NCI-H446 treated with DMSO at 0.1 percent for 48 hours (cell line): ENCODE measurements around the gene POTEI.
"Not testable (repeated sequence)": the region's sequence is repeated elsewhere in the genome, so short reads cannot be mapped to it uniquely, and the experiment has no call there.

Source experiments
- DNase-seq: peaks from one replicate; lab custom pipeline; 2025; lab: John Stamatoyannopoulos, UW

Gene POTEI

GRCh38 chr2:130509228-130509627 lies at the start of gene POTEI:
Gene POTEI (minus strand): TSS chr2:130509328. CDS start chr2:130509235, 93 bp downstream.
- DNase-seq, result not testable (repeated sequence)

GRCh38 chr2:130556441-130556840 lies 47.3 kb upstream of the POTEI start:
- DNase-seq, result not testable (repeated sequence)

DNA sequence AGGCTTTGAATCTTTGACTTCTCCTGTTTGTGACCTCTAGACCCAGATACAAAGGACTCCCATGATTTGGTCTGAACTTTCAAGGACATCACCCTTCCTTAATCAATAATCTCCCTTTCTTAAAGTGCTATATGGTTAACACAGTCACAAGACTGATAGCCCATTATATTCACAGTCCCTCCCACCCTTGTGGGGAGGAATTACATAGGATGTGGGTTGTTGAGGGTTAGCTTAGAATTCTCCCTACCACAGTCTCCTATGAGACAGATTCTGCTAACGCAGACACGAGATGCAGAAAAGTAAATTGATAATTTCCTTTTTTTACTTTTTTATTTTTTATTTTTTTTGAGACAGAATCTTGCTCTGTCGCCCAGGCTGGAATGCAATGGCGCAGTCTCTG lies 45.0 kb upstream of the POTEI start:
- DNase-seq, result not testable (repeated sequence)

DNA sequence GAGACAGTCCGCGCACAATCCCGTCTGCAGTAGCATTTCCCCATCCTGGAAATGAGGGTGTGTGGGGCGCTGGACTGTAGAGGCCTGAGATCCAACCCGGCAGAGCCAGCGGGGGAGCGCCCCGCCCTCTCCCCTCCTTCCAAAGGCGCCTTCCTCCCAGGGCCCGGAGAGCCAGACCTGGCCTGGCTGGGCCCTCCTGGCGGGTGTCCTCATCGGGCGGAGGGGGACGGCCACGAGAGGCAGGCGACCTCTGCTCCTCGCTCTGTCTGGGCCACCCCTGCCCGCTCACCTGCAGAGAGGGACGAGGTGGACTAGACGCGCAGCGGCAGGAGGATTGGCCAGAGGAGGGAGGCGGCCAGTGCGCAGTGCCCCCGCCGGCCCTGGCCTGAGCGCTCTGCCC lies 40.3 kb upstream of the POTEI start:
- not testable (repeated sequence) for DNase-seq

GRCh38 chr2:130548418-130548817 lies 39.3 kb upstream of the POTEI start:
- DNase-seq, result not testable (repeated sequence)

GRCh38 chr2:130544978-130545377 lies 35.9 kb upstream of the POTEI start:
- not testable (repeated sequence) for DNase-seq

DNA sequence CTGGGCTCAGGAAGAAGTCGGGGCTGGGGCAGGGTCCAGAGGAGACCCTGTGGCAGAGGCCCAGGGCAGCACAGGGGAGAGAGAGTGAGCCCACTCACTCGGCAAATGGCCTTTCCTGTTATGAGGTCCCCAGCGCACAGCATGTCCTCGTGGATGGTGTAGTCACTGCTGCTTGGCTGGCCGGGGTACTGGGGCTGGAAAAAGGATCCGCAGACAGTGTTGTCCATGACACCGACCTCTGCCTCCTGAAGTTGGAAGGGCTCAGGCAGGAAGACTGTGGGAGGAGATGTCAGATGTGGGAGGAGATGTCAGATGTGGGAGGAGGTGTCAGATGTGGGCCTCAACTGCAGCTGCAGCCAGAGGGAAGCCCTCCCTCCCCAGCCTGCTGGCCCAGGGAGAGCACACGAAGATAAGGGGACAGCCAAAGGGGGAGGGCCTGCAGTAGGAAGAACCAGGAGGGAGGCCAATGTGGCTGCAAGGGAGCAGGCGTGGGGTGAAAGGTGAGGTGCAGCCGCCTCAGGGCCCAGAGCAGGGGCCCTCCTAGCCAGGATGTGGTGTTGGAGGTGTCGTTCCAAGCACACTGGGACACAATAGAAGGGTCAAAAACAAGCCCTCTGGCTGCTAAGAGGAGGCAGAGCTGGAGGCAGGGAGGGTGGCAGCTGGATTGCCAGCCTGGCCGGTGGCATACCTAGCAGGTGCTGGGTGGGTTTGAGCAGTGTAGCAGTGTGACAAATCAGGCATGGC lies 34.8 kb upstream of the POTEI start:
- not testable (repeated sequence) for DNase-seq

GRCh38 chr2:130542789-130543188 lies 33.7 kb upstream of the POTEI start:
- DNase-seq, result not testable (repeated sequence)

GRCh38 chr2:130538271-130538670 lies 29.1 kb upstream of the POTEI start:
- DNase-seq, result not testable (repeated sequence)

DNA sequence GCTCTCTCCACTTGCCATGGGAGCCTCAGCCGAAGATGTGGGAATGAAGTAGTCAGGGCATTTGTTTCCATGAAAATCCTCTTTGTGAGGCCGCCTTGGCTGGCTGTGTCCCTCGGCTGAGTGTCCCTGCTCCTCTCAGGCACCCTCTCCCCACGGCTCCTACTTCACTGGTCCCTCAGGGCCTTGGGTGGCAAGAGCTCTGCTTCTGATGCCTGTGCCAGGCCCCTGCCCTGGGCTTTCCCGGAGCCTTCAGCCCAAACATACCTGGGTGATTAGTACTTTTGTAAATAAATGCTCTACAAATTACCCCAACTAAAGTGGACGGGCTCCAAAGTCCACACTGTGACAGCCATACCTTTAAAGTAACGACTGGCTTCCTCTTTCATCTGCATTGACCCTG lies 27.5 kb upstream of the POTEI start:
- not testable (repeated sequence) for DNase-seq

- DNase-seq, result not testable (repeated sequence)
Measured at GRCh38 chr2:130531672-130532071, 22.5 kb upstream of the POTEI start.

GRCh38 chr2:130531225-130531624 lies 22.1 kb upstream of the POTEI start:
- not testable (repeated sequence) for DNase-seq

DNA sequence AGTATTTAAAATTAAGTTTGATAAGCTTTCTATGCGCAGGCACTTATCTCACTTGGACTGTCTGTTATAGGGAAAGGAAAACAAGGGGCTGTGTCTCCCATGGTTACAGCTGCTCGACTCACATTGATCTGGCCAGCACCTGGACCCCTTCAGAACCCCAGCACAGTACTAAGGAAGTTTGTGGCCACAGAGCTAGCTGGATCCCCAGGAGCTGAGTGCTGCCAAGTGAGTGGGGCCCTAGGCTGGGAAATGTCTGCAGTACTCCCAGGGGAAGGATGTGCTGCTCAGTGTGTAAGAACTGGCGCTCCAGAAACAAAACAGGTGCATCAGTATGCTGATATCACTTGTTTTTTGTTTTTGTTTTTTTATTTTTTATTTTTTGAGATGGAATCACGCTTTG lies 21.1 kb upstream of the POTEI start:
- DNase-seq, result not testable (repeated sequence)

GRCh38 chr2:130529545-130529944 lies 20.4 kb upstream of the POTEI start:
- DNase-seq, result not testable (repeated sequence)

DNA sequence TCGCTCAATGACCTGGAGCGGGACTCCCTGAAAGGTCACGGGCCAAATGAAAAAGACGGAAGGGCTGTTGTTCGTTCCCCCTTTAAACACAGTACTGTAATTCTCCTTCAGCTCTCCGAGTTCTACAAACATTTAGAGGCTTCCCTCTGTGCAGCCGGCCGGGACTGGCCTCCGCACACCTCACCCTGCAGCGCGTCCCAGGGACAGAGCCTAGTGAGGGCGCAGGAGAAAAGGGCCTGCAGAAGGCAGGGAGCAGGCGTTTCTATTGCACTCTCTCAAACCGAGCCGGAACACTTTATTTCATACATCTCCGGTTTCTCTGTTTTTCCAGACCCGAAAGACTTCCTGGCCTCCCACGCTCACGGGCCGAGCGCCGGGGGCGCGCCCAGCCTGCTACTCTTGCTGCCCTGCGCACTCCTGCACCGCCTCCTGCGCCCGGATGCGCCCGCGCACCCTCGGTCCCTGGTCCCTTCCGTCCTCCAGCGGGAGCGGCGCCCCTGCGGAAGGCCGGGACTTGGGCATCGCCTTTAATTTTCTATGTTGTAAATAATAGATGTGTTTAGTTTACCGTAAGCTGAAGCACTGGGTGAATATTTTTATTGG lies 18.3 kb upstream of the POTEI start:
- DNase-seq, result not testable (repeated sequence)

DNA sequence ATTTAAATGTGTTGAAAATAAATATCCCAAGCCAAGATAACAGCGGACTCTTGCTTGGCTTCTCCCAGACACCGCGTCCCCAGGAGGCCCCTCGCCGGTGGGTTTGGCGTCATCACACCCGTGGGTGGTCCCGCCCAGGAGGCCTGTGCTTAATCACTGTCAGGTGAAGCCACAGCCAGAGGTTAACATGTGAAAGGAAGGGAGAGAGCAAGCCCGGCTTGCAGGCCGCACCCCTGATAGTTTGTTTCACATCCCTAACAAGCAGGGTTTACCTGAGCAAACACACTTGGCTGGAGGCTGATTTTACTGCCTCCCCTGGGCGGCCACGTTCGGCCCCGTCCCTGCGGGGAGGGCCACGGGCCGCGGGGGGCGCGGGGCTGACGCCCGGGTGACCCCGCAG lies 13.3 kb upstream of the POTEI start:
- DNase-seq, result not testable (repeated sequence)

DNA sequence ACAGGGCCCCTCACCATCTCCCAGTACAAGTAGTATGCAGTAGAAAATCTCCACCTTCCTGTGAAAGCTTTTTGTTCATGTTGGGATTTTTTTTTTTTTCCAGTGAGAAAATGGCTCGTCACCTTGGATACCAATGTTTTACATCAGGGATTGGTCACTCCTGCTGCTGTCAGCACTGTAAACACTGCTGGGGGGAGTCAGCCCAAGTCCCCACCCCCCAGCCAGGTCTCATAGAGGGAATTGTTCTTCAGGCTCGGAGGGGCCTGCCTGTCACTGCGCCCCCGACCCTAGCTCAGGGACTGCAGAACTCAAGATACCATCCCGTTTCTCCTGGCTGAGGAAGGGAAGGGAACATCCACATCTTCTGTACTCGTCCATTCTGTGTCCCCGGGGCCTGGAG lies 11.9 kb upstream of the POTEI start, which contains the start of gene CFC1B:
Gene CFC1B, plus strand, starts transcription at position 231 of the 400 bp plus-strand sequence. CDS start 263 bp downstream, outside the sequence.
- DNase-seq, result not testable (repeated sequence)

- not testable (repeated sequence) for DNase-seq
Measured at GRCh38 chr2:130518516-130519106, 9.5 kb upstream of the POTEI start.

GRCh38 chr2:130511747-130512451 lies 2.8 kb upstream of the POTEI start:
- DNase-seq, result not testable (repeated sequence)

GRCh38 chr2:130510807-130511746 lies 1.9 kb upstream of the POTEI start:
- not testable (repeated sequence) for DNase-seq

DNA sequence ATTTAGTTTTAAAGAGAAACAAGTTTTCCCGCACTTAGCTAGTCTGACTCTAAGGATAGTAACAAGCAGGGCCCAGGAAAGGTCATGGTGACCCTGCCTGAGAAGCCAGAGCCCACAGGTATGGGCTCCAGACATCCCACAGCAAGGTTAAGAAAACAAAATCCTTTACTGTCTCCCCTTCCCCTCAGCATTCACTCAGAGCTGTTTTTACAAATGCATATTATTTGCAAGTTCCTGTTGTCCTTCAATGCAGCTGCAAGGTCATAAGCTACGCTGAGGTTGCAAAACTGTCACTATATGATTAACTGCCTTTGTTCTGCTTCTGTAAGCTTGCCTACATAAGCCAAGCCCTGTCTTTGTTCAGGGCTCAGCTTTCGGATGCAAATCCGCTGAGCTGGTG lies 18.1 kb downstream of the POTEI start:
- not testable (repeated sequence) for DNase-seq
